ENCODE data around the gene RBP3. TPM values are rescaled to one million over a fixed set of nuclear protein-coding genes. Genes with fewer than 3 reads are reported as not detected.

Gene RBP3
- total RNA-seq, 1 experiment from 2014 or later, result not detected

DNA sequence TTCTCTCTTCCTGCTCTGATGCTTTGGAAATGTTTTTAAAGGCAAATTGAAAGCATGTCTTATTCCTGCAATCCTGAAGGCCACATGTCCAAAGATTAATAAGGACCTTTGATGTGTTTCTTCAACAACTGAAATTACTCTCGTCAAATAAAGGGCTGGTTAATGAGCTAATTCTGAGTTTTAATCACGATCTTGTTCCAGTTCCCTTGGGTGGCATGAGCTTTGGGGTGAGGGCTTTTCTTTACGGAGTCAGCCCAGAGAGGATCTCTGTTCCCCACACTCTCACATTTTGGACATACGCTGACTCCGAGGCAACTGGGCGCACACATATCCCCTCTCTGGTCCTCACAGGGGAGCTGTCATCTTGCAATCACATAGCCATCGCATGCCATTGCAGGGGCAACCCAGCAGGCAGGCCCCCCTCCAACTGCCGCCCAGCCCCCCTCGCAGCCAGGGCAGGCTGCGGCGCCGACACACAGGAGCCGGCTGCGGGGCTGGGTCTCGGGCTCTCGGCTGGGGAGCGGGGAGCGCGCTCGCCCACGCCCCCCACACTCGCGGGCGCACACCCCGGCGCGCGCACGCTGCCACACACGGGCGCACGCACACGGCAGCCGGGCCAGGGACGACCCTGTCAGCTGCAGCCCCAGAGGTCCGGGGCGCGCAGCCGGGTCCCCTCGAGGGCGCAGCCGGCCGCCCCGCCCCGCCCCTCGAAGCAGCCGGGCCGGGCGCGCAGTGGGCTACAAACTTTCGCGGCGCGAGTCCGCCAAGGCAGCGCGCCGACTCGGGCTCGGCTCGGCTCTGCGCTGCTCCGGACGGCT is 48.3 kb upstream of the RBP3 start, which contains the start of gene GDF10:
GDF10 (plus strand) TSS at position 587 of the 818 bp plus-strand sequence. CDS start 455 bp downstream, outside the sequence.
- ATAC-seq (peak; percentile 20), DNase-seq (ENCODE audit: low read depth, low spot score) (no peak)
- TF ChIP-seq, protein P1, sequence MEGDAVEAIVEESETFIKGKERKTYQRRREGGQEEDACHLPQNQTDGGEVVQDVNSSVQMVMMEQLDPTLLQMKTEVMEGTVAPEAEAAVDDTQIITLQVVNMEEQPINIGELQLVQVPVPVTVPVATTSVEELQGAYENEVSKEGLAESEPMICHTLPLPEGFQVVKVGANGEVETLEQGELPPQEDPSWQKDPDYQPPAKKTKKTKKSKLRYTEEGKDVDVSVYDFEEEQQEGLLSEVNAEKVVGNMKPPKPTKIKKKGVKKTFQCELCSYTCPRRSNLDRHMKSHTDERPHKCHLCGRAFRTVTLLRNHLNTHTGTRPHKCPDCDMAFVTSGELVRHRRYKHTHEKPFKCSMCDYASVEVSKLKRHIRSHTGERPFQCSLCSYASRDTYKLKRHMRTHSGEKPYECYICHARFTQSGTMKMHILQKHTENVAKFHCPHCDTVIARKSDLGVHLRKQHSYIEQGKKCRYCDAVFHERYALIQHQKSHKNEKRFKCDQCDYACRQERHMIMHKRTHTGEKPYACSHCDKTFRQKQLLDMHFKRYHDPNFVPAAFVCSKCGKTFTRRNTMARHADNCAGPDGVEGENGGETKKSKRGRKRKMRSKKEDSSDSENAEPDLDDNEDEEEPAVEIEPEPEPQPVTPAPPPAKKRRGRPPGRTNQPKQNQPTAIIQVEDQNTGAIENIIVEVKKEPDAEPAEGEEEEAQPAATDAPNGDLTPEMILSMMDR (IDR thresholded peaks at IDR 0.05), result no peak
- Histone ChIP-seq H3K9me3 (ENCODE audit: control insufficient read depth, insufficient read depth, low read depth, low read length) (no peaks in the 10 kb centered on the region), H3K36me3 (ENCODE audit: control insufficient read depth, insufficient read depth, low read length) (no peaks in the 10 kb centered on the region), H3K4me3 (ENCODE audit: low read depth in 2 of 2, low read length in 2 of 2) (peak within 1 kb of the TSS; percentile 12 to 31; a peak in 2 of 4 replicates), H3K27me3 (ENCODE audit: control insufficient read depth, insufficient read depth, low read length) (peaks cover 28% of the 10 kb centered on the region), H3K4me1 (ENCODE audit: control insufficient read depth, insufficient read depth, low read length) (peaks cover 5% of the 10 kb centered on the region; the same call in 1 of the 2 replicates), H3K27ac (ENCODE audit: low read length) (no peak within 1 kb of the TSS)
- ChIA-PET CTCF (no interaction called here), POLR2A (no interaction called here)
- BruUV-seq (replicated peaks), result no TSS peak
- in situ Hi-C loops (cut with HindIII; ENCODE audit: low pct_unique_long_range_greater_than_20kb, low sequenced_read_pairs) (no loop called here), intact Hi-C loops (cut with micrococcal nuclease; ENCODE audit: unreplicated experiment) (no loop called here)

DNA sequence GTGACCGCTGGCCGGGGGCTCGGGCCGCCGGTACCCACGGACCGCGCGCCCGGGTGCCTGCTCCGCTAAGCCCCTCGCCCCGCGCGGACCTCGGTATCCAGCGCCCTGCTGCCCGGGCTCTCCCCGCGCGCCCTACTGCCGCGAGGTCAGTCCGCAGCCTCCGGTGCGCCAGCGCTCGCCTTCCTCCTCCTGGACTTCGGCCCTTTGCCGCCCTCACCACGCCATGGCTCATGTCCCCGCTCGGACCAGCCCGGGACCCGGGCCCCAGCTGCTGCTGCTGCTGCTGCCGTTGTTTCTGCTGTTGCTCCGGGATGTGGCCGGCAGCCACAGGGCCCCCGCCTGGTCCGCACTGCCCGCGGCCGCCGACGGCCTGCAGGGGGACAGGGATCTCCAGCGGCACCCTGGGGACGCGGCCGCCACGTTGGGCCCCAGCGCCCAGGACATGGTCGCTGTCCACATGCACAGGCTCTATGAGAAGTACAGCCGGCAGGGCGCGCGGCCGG is 47.7 kb upstream of the RBP3 start:
- Histone ChIP-seq H3K4me3 (ENCODE audit: low read depth in 2 of 2, low read length in 2 of 2) (peak overlapping the region; percentile 1 to 31; a peak in 2 of 4 replicates), H3K27me3 (ENCODE audit: control insufficient read depth, insufficient read depth, low read length) (peaks cover 28% of the 10 kb centered on the region), H3K4me1 (ENCODE audit: control insufficient read depth, insufficient read depth, low read length) (peaks cover 5% of the 10 kb centered on the region; the same call in 1 of the 2 replicates), H3K27ac (ENCODE audit: low read length) (no peak overlapping the region), H3K9me3 (ENCODE audit: control insufficient read depth, insufficient read depth, low read depth, low read length) (no peaks in the 10 kb centered on the region), H3K36me3 (ENCODE audit: control insufficient read depth, insufficient read depth, low read length) (no peaks in the 10 kb centered on the region)
- no peak for TF ChIP-seq POLR2AphosphoS5 (IDR thresholded peaks at IDR 0.05; ENCODE audit: low read depth, low read length)
- TF ChIP-seq SIN3A (IDR thresholded peaks at IDR 0.05; ENCODE audit: borderline replicate concordance, insufficient read depth, low read depth, low read length), result no peak
- TF ChIP-seq, protein P2, sequence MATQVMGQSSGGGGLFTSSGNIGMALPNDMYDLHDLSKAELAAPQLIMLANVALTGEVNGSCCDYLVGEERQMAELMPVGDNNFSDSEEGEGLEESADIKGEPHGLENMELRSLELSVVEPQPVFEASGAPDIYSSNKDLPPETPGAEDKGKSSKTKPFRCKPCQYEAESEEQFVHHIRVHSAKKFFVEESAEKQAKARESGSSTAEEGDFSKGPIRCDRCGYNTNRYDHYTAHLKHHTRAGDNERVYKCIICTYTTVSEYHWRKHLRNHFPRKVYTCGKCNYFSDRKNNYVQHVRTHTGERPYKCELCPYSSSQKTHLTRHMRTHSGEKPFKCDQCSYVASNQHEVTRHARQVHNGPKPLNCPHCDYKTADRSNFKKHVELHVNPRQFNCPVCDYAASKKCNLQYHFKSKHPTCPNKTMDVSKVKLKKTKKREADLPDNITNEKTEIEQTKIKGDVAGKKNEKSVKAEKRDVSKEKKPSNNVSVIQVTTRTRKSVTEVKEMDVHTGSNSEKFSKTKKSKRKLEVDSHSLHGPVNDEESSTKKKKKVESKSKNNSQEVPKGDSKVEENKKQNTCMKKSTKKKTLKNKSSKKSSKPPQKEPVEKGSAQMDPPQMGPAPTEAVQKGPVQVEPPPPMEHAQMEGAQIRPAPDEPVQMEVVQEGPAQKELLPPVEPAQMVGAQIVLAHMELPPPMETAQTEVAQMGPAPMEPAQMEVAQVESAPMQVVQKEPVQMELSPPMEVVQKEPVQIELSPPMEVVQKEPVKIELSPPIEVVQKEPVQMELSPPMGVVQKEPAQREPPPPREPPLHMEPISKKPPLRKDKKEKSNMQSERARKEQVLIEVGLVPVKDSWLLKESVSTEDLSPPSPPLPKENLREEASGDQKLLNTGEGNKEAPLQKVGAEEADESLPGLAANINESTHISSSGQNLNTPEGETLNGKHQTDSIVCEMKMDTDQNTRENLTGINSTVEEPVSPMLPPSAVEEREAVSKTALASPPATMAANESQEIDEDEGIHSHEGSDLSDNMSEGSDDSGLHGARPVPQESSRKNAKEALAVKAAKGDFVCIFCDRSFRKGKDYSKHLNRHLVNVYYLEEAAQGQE (IDR thresholded peaks at IDR 0.05; ENCODE audit: insufficient read depth in 1 of 2, low read depth in 2 of 2, low read length in 1 of 2), result no peak
- no peak for TF ChIP-seq TCF7L2 (IDR thresholded peaks at IDR 0.05; ENCODE audit: low read depth, low read length)
- TF ChIP-seq, protein P1 (IDR thresholded peaks at IDR 0.05), result no peak
- intact Hi-C loops (cut with micrococcal nuclease; ENCODE audit: unreplicated experiment), result no loop called here
- DNase-seq (ENCODE audit: low read depth, low spot score) (no peak), ATAC-seq (peak; percentile 64)
- ChIA-PET CTCF (interaction anchor here (0.5 kb wide), 1 partner anchor 276 kb away, joined by 3 read pairs; no protein-coding TSS in a partner anchor), POLR2A (no interaction called here)
- in situ Hi-C loops (cut with HindIII; ENCODE audit: low pct_unique_long_range_greater_than_20kb, low sequenced_read_pairs), result no loop called here
- BruUV-seq (replicated peaks), result no TSS peak
